ENCODE data around the gene CENPC.

The CENPC gene

GRCh38 chr4:67522230-67522629, 23.1 kb downstream of the CENPC start:
- no peak overlapping the region for H3K4me3 ChIP-seq (replicated peaks; ENCODE audit: low read depth, low read length)
- DNase-seq (ENCODE audit: extremely low read depth, insufficient read length), result no peak
- TF ChIP-seq CTCF (IDR thresholded peaks at IDR 0.05; ENCODE audit: insufficient read depth, low read length, poor library complexity, severe bottlenecking), result no peak
- peaks cover 2% of the 10 kb centered on the region; the same call in 1 of the 2 replicates for H3K36me3 ChIP-seq (ENCODE audit: control insufficient read depth, insufficient read depth, low read length)
- no peaks in the 10 kb centered on the region for H3K27me3 ChIP-seq (replicated peaks; ENCODE audit: control insufficient read depth, insufficient read depth, low read length)

GRCh38 chr4:67521506-67521905, 23.8 kb downstream of the CENPC start:
- no peak for TF ChIP-seq CTCF (IDR thresholded peaks at IDR 0.05; ENCODE audit: insufficient read depth, low read length, poor library complexity, severe bottlenecking)
- Histone ChIP-seq H3K27me3 (replicated peaks; ENCODE audit: control insufficient read depth, insufficient read depth, low read length) (no peaks in the 10 kb centered on the region), H3K4me3 (replicated peaks; ENCODE audit: low read depth, low read length) (no peak overlapping the region), H3K36me3 (ENCODE audit: control insufficient read depth, insufficient read depth, low read length) (peaks cover 2% of the 10 kb centered on the region; the same call in 1 of the 2 replicates)
- peak; percentile 12 for DNase-seq (ENCODE audit: extremely low read depth, insufficient read length)

- peaks cover 2% of the 10 kb centered on the region; the same call in 1 of the 2 replicates for H3K36me3 ChIP-seq (ENCODE audit: control insufficient read depth, insufficient read depth, low read length)
- TF ChIP-seq CTCF (IDR thresholded peaks at IDR 0.05; ENCODE audit: insufficient read depth, low read length, poor library complexity, severe bottlenecking), result no peak
These were observed 25.2 kb downstream of the CENPC start for GRCh38 chr4:67520141-67520540.

GRCh38 chr4:67512501-67512900, 32.8 kb downstream of the CENPC start:
- H3K36me3 ChIP-seq (ENCODE audit: control insufficient read depth, insufficient read depth, low read length), result peaks cover 9% of the 10 kb centered on the region

More at GRCh38 chr4:67520141-67520540, 25.2 kb downstream of the CENPC start:
- no peaks in the 10 kb centered on the region for H3K27me3 ChIP-seq (replicated peaks; ENCODE audit: control insufficient read depth, insufficient read depth, low read length)
- DNase-seq (ENCODE audit: extremely low read depth, insufficient read length), result no peak
- no peak overlapping the region for H3K4me3 ChIP-seq (replicated peaks; ENCODE audit: low read depth, low read length)

GRCh38 chr4:67500373-67500772, 44.9 kb downstream of the CENPC start:
- no peaks in the 10 kb centered on the region for H3K27me3 ChIP-seq (replicated peaks; ENCODE audit: control insufficient read depth, insufficient read depth, low read length)
- H3K36me3 ChIP-seq (ENCODE audit: control insufficient read depth, insufficient read depth, low read length), result peaks cover 3% of the 10 kb centered on the region
- DNase-seq (ENCODE audit: extremely low read depth, insufficient read length), result no peak
- H3K4me3 ChIP-seq (replicated peaks; ENCODE audit: low read depth, low read length), result no peak overlapping the region
- TF ChIP-seq CTCF (IDR thresholded peaks at IDR 0.05; ENCODE audit: insufficient read depth, low read length, poor library complexity, severe bottlenecking), result no peak

More at GRCh38 chr4:67512501-67512900, 32.8 kb downstream of the CENPC start:
- no peak for TF ChIP-seq CTCF (IDR thresholded peaks at IDR 0.05; ENCODE audit: insufficient read depth, low read length, poor library complexity, severe bottlenecking)
- Histone ChIP-seq H3K27me3 (replicated peaks; ENCODE audit: control insufficient read depth, insufficient read depth, low read length) (no peaks in the 10 kb centered on the region), H3K4me3 (replicated peaks; ENCODE audit: low read depth, low read length) (no peak overlapping the region)
- DNase-seq (ENCODE audit: extremely low read depth, insufficient read length), result no peak

- no peak for TF ChIP-seq CTCF (IDR thresholded peaks at IDR 0.05; ENCODE audit: insufficient read depth, low read length, poor library complexity, severe bottlenecking)
- peaks cover 3% of the 10 kb centered on the region for H3K36me3 ChIP-seq (ENCODE audit: control insufficient read depth, insufficient read depth, low read length)
These were observed 45.5 kb downstream of the CENPC start for GRCh38 chr4:67499799-67500198.

More at GRCh38 chr4:67499799-67500198, 45.5 kb downstream of the CENPC start:
- H3K4me3 ChIP-seq (replicated peaks; ENCODE audit: low read depth, low read length), result no peak overlapping the region
- DNase-seq (ENCODE audit: extremely low read depth, insufficient read length), result no peak
- H3K27me3 ChIP-seq (replicated peaks; ENCODE audit: control insufficient read depth, insufficient read depth, low read length), result no peaks in the 10 kb centered on the region
